SU-DHL-6 (cell line): ENCODE results near the gene ATP9A.

Source experiments
- H2AFZ ChIP-seq: fragments of 200-600 bp; sonication (generic); 2 replicates; pipeline ENCODE4 v1.6.1; 2014; ENCODE audit warnings: low read depth, mild to moderate bottlenecking, moderate library complexity, mixed read lengths, antibody characterized with exemption, low read length; ENCODE audit not compliant: severe bottlenecking
- H3F3A ChIP-seq: fragments of 200-600 bp; shearing (Covaris generic); 2 replicates; pipeline ENCODE4 v1.6.0; 2016; ENCODE audit warnings: antibody characterized with exemption, mild to moderate bottlenecking; ENCODE audit not compliant: insufficient read depth
- H3K27ac ChIP-seq: fragments of 200-600 bp; sonication (generic); 2 replicates; pipeline ENCODE4 v1.5.1; 2016; ENCODE audit warnings: low read depth, mild to moderate bottlenecking, low read length, moderate library complexity, mixed read lengths
- H3K27me3 ChIP-seq: fragments of 200-600 bp; sonication (generic), shearing (Covaris generic); 2 replicates; pipeline ENCODE4 v1.6.0; 2014; ENCODE audit warnings: mild to moderate bottlenecking, low read length
- H3K36me3 ChIP-seq: fragments of 200-600 bp; sonication (generic); 2 replicates; pipeline ENCODE4 v1.6.1; 2014; ENCODE audit warnings: mild to moderate bottlenecking, low read length, mixed read lengths
- H3K4me2 ChIP-seq: fragments of 300-600, 200-600 bp; shearing (Covaris generic), sonication (generic); 2 replicates; pipeline ENCODE4 v1.6.0; 2014; ENCODE audit warnings: low read length, low read depth, mild to moderate bottlenecking; ENCODE audit not compliant: poor library complexity, severe bottlenecking
- H3K4me3 ChIP-seq: fragments of 200-600 bp; sonication (generic); 2 replicates; pipeline ENCODE4 v1.5.1; 2014; ENCODE audit warnings: antibody characterized with exemption, low read length, mild to moderate bottlenecking, mixed read lengths; ENCODE audit not compliant: insufficient read depth, poor library complexity, severe bottlenecking
- H3K79me2 ChIP-seq: fragments of 200-600 bp; sonication (generic); 2 replicates; pipeline ENCODE4 v1.6.1; 2014; ENCODE audit warnings: mild to moderate bottlenecking, low read length, moderate library complexity; ENCODE audit not compliant: insufficient read depth
- H3K9ac ChIP-seq: fragments of 200-600 bp; sonication (generic); 2 replicates; pipeline ENCODE4 v1.7.0; 2014; ENCODE audit warnings: mild to moderate bottlenecking, low read length
- H3K9me2 ChIP-seq: fragments of 200-600 bp; sonication (generic); replicated peaks from 2 replicates; pipeline ENCODE4 v1.6.1; 2014; ENCODE audit warnings: low read length; ENCODE audit not compliant: insufficient read depth
- H3K9me3 ChIP-seq: fragments of 200-600 bp; sonication (generic); 2 replicates; pipeline ENCODE4 v1.6.1; 2014; ENCODE audit warnings: low read length, mixed read lengths; ENCODE audit not compliant: insufficient read depth
- H4K20me1 ChIP-seq: fragments of 200-600 bp; sonication (generic); 2 replicates; pipeline ENCODE4 v1.6.1; 2014; ENCODE audit warnings: low read depth, mild to moderate bottlenecking, antibody characterized with exemption, low read length, moderate library complexity, mixed read lengths
- CTCF ChIP-seq: fragments of 200-600 bp; sonication (generic); IDR thresholded peaks from one replicate; pipeline ENCODE4 v1.5.1; 2017; ENCODE audit warnings: antibody characterized with exemption, mild to moderate bottlenecking, low read length, moderate library complexity; ENCODE audit not compliant: insufficient read depth, poor library complexity, severe bottlenecking
- EZH2phosphoT487 ChIP-seq: fragments of 200-600 bp; sonication (generic), shearing (Covaris generic); conservative IDR thresholded peaks from 2 replicates; pipeline ENCODE4 v1.6.1; 2018; ENCODE audit warnings: mild to moderate bottlenecking, antibody characterized with exemption, low read length, moderate library complexity, mixed read lengths

The ATP9A gene

GRCh38 chr20:51812861-51813260 lies 44.7 kb upstream of the ATP9A start:
- Histone ChIP-seq H3K79me2 (no peaks in the 10 kb centered on the region), H3K27ac (no peak overlapping the region), H3K9me3 (no peaks in the 10 kb centered on the region), H3K4me3 (no peak overlapping the region), H2AFZ (no peak overlapping the region), H3F3A (no peaks in the 10 kb centered on the region), H3K9ac (no peak overlapping the region), H3K36me3 (no peaks in the 10 kb centered on the region), H3K27me3 (no peaks in the 10 kb centered on the region), H3K4me2 (no peak overlapping the region), H4K20me1 (no peaks in the 10 kb centered on the region), H3K9me2 (no peaks in the 10 kb centered on the region)
- TF ChIP-seq EZH2phosphoT487 (no peak), CTCF (no peak)

- Histone ChIP-seq H3K27ac (no peak overlapping the region), H3K4me2 (no peak overlapping the region), H3F3A (no peaks in the 10 kb centered on the region), H3K27me3 (no peaks in the 10 kb centered on the region), H3K79me2 (no peaks in the 10 kb centered on the region), H3K4me3 (no peak overlapping the region), H3K9ac (no peak overlapping the region), H3K9me3 (no peaks in the 10 kb centered on the region), H2AFZ (no peak overlapping the region), H3K36me3 (no peaks in the 10 kb centered on the region), H4K20me1 (no peaks in the 10 kb centered on the region), H3K9me2 (no peaks in the 10 kb centered on the region)
- no peak for TF ChIP-seq EZH2phosphoT487
- no peak for TF ChIP-seq CTCF
Measured at GRCh38 chr20:51811514-51812128, 43.4 kb upstream of the ATP9A start.

GRCh38 chr20:51811042-51811355 lies 42.8 kb upstream of the ATP9A start:
- H3F3A ChIP-seq = no peaks in the 10 kb centered on the region
- H3K9me2 ChIP-seq = no peaks in the 10 kb centered on the region
- no peak for TF ChIP-seq CTCF
- no peak for TF ChIP-seq EZH2phosphoT487
- no peak overlapping the region for H2AFZ ChIP-seq
- no peak overlapping the region for H3K4me2 ChIP-seq
- H3K36me3 ChIP-seq = no peaks in the 10 kb centered on the region
- no peaks in the 10 kb centered on the region for H3K9me3 ChIP-seq
- H3K9ac ChIP-seq = no peak overlapping the region
- H4K20me1 ChIP-seq = no peaks in the 10 kb centered on the region
- no peak overlapping the region for H3K4me3 ChIP-seq
- H3K27me3 ChIP-seq = no peaks in the 10 kb centered on the region
- no peak overlapping the region for H3K27ac ChIP-seq
- H3K79me2 ChIP-seq = no peaks in the 10 kb centered on the region
